ENCODE data around the gene SLC12A7.

Gene SLC12A7

DNA sequence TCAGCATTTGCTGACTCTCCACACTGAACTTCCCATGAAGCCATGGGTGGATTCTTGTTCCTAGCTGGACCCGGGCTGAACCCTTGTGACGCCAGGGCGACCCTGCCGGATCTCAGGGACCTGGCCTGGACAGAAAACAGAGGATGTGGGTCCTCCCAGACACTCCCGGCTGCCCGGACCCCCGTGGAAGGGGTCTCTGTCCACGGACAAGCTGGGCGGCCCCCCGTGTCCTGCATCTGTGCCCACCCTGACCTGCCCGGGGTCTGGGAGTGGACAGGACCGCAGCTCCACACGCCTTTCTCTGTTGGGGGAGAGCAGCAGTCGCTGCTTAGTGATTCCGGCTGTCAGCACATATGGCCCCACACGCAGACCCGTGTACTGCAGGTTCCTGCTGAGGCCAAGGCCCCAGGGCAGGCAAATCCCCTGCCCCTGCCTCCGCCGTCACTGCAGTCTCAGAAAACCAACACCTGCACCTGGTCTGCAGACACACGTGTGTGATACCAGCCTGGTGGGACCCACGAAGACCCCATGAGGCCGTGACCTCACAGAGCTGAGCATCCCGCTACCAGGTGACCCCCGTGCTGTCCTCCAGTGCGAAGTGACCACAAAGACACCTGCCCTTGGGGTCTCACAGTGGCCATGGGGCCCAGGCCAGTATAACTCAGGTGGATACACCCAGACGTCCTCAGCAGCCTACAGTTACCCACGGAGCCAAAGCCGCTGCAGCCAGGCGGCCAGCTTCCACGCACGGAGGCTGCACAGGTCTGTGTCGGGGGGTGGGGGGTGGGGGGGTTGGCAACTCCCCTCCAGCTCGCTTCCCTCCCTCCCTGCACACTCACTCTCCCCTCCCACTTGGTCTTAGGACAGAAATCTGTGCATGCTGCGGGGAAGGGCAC is 52.6 kb downstream of the SLC12A7 start:
- no peak for DNase-seq

GRCh38 chr5:1058083-1058945 is 53.5 kb downstream of the SLC12A7 start:
- DNase-seq: no peak

- DNase-seq: no peak
Observed at GRCh38 chr5:1057485-1058082, 54.3 kb downstream of the SLC12A7 start.

DNA sequence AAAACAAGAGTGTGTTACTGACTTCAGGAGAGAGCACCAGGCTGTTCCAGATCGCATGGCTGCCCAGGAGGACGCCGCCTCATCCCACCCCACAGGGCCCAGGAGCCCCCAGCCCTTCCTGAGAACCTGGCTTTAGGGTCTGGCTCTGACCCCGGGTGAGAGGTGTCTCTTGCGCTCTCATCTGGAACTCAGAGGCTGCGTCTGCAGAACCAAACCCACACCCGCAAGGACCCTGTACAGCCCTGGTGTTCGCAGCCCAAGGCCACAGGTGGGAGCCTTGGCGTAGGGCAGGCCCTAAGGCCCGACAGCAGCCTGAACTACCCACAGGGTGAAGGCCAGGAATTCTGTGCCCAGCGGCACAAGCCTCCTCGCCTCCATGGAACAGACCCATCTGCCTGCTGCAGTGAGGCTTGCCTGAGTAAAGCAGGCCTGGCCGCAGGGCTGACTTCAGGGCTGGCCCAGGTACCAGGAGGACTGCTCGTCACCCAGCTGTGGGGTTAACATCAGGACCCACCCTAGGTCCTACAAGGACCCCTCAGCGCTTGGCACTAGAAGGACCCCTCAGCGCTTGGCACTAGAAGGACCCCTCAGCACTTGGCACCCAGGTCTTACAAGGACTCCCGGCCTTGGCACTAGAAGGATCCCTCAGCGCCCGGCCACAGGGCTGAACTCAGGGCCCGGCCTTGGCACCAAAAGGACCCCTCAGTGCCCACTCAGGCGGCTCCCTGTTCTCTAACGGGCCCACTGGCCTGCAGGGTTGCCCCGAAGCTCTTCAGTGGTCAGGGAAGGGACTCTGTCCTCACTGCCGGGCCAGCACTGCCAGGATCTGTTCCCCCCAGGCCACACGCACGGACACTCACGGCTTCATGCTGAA is 55.0 kb downstream of the SLC12A7 start:
- DNase-seq: no peak

- DNase-seq: no peak
Observed at GRCh38 chr5:1055896-1056610, 55.8 kb downstream of the SLC12A7 start.

GRCh38 chr5:1054799-1055775 is 56.8 kb downstream of the SLC12A7 start:
- no peak for DNase-seq

GRCh38 chr5:1054018-1054798 is 57.7 kb downstream of the SLC12A7 start:
- no peak for DNase-seq

- DNase-seq: no peak
Observed at GRCh38 chr5:1053391-1054017, 58.4 kb downstream of the SLC12A7 start.

DNA sequence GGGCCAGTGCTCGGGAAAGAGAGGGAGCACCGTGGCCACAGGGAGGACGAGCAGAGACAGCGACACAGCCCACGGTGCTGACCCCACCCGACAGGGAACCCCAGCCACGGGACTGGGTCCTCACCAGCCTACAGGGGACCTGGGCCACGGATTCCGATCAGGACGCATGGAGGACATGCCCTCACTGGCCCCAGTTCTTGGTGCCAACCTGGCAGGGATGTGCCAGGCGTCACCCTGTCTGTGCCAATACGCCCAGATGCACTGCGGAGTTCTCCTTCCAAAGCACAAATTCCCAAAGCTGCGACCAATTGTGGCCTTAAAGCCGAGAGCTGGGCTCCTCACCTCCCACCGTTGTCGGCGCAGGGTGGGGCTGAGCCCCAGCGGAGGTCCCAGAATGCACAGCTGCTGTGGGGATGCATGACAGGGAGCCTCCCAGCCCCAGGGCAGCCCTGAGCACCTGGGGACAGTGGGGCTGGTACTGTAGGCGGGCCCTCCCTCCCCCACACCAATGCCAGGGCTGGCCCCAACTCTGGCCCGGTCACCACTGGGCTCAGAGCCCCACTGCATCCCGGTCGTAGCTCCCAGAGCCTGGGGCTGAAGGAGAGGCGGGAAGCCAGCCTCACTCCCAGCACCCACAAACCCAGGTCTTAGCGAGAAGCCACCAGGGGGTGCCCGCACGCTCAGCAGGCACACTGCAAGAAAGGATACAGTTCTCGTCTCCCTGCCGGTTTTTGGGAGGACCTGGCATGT is 59.0 kb downstream of the SLC12A7 start:
- no peak for DNase-seq

DNA sequence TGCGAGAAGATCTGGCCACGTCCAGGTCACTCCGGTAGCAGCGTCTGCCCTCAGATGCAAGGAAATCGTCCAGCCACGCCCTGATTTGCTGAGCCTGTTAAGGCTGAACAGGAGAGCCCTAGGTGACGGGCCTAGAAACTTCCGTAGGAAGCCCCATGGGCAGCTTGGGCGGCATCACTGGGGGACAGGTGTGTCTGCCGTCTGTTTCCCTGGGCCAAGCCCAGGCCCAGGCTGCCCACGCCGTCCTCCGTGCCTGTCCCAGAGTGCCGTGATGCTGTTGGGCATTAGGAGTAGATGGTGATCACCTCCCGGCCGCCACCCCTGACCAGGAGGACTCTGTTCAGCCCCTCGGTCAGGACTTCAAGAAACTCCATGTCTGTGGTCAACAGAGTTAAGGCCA is 59.8 kb downstream of the SLC12A7 start:
- no peak for DNase-seq

DNA sequence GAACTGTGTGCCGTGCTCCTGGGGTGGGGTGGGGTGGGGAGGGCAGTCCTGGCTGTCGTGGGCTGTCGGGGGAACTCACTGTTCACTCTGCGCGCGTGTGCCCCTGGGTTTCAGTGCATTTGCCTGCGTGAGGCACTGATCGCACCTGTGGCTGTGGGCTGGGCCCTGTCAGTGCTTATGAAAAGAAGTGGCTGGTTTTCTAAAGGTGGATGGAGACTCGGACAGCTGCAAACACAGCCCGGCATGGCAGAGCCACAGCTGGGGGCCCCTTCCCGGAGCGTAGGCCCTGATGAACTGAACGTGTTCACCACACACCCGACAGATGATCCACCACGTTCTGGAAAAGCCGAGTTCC is 60.5 kb downstream of the SLC12A7 start:
- DNase-seq: no peak

DNA sequence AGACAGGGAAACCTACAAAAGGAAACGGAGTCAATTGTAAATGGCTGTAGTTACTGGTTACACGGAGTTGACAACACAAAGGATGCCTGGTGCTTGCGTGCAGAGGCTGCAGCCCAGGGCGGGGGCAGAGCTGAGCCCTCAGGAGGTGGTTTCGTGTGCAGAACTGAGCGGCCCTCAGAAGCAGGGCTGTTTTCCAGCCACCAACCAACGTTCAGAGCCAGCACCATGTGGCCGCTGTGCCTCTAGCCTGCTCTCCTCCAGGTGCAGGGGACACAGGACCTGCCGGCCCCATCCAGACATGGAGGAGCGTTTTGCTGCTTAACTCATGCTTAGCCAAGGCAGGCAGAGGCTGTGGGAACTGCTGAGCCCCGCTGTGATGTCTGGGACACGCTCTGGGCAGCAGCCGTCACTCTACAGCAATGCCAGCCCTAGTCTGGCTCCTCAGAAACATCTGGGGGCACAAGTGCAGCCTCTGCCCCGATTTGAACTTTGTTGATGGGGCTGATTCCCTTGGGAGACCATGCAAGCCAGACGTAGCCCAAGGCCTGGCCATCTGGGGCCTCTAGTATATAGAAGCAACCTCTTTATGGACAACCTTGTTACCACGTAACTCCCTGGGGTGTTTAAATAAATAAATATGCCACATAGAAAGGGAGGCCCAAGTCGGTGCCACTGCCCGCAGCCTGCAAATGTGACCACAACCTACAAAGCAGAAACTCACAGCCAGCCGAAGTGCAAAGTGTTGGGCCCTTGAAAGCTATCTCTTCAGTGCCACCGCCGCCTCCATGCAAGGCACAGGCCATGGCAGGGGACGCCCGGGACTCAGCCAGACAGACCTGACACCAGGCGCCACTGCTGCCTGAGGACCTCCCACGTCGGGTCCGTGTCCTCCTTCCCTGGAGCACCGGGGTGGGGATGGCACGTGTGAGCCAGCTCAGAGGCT is 61.2 kb downstream of the SLC12A7 start:
- DNase-seq: no peak

- no peak for DNase-seq
Observed at GRCh38 chr5:1048861-1049838, 62.7 kb downstream of the SLC12A7 start.

- DNase-seq: no peak
Observed at GRCh38 chr5:1048162-1048721, 63.6 kb downstream of the SLC12A7 start.

DNA sequence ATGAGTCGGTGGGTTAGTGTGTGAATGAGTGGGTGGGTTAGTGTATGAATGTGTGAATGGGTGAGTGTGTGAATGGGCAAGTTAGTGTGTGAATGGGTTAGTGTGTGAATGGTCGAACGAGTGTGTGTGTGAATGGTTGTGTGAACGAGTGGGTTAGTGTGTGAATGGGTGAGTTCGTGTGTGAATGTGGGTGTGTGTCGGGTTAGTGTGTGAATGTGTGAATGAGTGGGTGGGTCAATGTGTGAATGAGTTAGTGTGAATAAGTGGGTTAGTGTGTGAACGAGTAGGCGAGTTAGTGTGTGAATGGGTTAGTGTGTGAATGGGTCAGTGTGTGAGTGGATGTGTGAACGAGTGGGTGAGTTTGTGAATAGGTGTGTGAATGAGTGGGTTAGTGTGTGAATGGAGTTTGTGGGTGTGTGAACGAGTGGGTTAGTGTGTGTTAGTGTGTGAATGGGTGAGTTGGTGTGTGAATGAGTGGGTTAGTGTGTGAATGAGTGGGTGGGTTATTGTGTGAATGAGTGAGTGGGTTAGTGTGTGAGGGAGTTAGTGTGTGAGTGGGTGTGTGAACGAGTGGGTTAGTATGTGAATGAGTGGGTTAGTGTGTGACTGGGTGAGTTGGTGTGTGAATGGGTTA is 64.4 kb downstream of the SLC12A7 start:
- no peak for DNase-seq
